Left lobe of liver (tissue), 2 donors: ENCODE results near the gene WASF2. TPM values are rescaled to one million over a fixed set of nuclear protein-coding genes. Genes with fewer than 3 reads are reported as not detected.

Experiments
- ATAC-seq: fragments of 200-7000 bp; cut with Tn5 transposase; one replicate; pipeline ENCODE4 v1.9.1; 2020; ENCODE audit warnings: mild to moderate bottlenecking, moderate library complexity
- DNase-seq: peaks from one replicate; pipeline ENCODE4 v3.0.0-alpha.2; 2020; ENCODE audit warnings: low spot score
- total RNA-seq: library from RNA; stranded (reverse); gene quantifications from one replicate; pipeline ENCODE4 v1.2.1, GENCODE V29; 2021
- donor health status: DM: no; HTN: no; CAD: no; lungs with moderate emphysema.
- donor health status: DM: no; HTN: yes; CAD: no.

WASF2 gene
- total RNA-seq, 1 donor from 2014 or later: 27.9 TPM

- ATAC-seq (no peak), DNase-seq (no peak)
Observed at GRCh38 chr1:27381969-27382762, 107.8 kb downstream of the WASF2 start.

DNA sequence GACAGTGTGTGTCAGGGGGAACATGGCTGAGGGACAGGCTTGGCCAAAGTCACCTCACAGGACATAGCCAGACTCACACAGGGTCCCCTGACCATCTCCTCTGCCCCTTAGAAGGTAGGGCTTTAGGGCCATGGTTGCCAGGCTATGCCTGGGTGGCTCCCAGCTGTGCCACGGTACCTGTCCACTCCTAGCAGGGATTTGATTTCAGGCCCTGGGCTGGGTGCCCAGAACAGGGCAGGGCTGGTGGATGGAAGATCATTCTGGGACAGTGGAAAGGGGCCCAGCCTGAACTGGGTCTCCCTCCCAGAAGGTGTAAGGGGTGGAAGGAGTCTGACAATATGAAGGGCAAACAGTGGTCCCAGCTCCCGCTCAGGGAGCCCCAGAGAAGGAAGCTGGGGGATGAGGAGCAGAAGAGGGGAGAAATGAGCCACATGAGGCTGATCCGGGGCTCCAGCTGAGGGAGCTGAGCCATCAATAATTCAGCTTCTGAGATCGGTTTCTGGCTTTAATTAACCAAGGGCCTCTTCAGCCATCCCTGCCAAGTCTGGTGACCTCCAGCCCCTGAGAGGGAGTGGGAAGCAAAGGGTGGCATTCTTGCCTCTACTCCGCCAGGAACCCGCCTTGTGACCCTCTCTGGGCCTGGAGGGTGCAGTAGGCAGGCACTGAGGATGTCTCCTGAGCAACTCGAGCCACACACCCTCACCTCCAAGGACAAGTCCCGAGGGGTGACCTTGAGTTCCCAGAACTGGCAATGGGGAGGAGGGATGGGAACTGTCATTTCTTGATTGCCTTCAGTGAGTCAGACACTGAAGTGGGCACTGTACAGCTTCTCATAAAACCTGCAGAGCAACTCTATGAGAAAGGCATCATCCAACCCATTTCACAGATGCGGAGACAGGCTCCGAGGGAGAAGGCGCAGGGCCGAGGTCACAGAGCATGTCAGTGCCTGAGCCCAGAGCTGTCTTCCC, 108.9 kb downstream of the WASF2 start:
- ATAC-seq (peak; percentile 48), DNase-seq (no peak)

DNA sequence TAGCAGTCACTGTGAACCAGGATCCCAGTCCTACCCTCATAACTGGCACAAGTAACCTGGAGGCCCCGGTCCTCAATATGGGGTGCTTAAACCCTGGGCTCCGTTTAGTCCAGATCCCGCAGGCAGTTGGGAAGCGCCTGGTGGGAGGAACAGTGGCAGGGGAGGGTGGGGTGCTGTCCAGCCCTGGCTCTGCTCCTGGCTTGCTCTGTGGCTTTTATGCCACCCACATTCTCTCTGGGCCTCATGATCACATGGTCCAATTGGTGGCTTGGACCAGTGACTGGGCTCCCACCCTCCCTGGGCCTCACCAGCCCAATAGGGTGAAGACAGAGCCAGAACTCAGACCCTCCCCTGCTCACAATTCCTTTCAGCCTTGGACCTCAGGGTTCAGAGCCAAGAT, 109.7 kb downstream of the WASF2 start:
- DNase-seq (no peak), ATAC-seq (no peak)

DNA sequence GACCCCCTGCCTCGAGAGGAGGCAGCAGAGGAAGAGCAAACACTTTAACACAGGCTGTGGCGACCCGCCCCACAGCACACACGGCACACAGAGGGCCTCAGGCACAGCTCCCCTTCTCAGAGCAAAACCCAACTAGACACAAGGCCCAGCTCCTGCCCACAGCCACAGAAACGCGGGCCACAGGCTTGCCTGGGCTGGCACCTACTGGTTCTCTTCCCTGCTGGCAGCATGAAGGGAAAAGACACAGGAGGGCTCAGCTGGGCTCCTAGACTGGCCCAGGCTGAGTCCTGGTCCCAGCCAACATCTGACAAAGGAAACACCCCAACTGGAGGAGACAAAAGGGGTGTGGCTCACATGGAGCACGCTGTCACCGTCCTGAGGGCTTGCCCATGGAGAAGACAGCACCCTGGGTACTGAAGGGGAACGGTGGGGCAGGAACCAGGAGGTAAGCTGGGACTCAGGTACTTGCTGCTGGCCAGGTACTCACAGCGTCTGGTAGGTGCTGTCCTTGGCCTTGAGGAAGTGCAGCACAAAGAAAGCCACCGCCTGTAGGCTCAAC, 110.3 kb downstream of the WASF2 start:
- DNase-seq: no peak
- no peak for ATAC-seq

GRCh38 chr1:27377760-27378495, 112.0 kb downstream of the WASF2 start:
- ATAC-seq (no peak), DNase-seq (no peak)

- DNase-seq (no peak), ATAC-seq (peak; percentile 54)
Observed at GRCh38 chr1:27374362-27375086, 115.4 kb downstream of the WASF2 start, which contains the start of gene FCN3. Gene FCN3, minus strand, starts transcription at chr1:27374824. Its CDS starts 6 bp downstream, at chr1:27374818.

GRCh38 chr1:27372808-27373690, 116.9 kb downstream of the WASF2 start:
- ATAC-seq (no peak), DNase-seq (no peak)

DNA sequence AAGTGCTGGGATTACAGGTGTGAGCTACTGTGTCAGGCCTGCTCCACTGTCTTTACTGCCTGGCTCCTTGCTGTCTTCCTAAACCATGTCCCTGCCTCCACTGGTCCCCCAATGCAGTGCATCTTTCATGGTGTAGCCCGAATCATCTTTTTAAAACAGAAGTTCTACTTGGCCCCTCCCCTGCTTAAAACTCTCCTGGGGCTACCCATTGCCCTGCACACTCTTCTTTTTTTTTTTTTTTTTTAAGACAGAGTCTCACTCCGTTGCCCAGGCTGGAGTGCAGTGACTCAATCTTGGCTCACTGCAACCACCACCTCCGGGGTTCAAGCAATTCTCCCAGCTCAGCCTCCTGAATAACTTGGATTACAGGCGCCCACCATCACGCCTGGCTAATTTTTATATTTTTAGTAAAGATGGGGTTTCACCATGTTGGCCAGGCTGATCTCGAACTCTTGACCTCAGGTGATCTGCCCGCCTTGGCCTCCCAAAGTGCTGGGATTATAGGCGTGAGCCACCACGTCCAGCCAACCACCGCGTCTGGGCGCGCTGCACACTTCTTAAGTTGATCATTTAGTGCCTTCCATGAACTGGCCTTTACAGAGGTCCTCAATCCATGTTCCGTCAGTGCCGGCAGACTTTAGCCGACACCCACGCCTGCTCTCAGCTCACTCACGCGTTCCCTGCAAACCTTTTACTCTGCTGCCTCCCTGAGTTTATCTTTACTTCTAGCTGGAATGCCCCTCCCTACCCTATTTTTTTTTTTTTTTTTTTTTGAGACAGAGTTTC, 117.8 kb downstream of the WASF2 start:
- DNase-seq: no peak
- no peak for ATAC-seq

GRCh38 chr1:27368869-27369582, 120.9 kb downstream of the WASF2 start:
- no peak for ATAC-seq
- no peak for DNase-seq

- no peak for DNase-seq
- ATAC-seq: no peak
Observed at GRCh38 chr1:27367160-27367650, 122.8 kb downstream of the WASF2 start.

DNA sequence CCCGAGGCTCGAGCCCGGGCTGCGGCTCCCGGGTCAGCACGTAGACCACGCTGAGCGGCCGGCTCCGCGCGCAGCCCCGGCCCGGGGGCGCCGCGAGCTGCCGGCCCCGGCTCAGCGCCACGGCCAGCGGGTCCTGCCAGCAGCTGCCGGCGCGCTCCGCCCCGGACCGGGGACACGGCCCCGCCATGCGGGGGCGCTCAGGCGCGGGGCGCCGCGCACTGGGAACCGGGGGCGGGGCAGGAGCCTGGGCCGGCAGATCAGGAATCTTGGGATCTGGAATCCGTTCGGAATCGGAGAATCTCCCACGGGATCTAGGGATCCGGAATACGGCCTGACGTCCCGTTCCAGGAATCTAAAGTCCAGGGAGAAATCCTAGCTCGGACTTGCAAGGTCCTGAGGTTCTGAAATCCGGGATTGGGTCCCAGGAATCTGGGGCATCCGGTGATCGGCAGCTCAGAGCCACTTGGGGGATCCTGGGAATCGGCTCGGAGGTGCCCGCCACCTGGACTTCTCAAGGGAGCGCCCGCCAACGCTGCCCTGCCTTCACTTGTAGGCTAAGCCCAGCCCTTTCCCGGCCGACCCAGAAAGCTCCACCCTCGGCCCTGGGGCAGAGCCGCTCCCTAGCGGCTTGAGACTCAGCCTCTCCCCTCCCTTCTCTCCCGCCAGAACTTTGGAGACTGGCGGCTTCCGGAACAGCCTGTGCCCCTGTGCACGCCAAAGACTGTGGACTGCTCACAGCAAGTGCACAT, 123.4 kb downstream of the WASF2 start, which contains the start of gene MAP3K6:
MAP3K6 (minus strand) TSS at position 551 of the 749 bp plus-strand sequence; CDS start at position 187, 364 bp downstream.
- ATAC-seq (peak; percentile 83), DNase-seq (peak; percentile 77)

- DNase-seq (peak; percentile 83), ATAC-seq (peak; percentile 58)
Observed at GRCh38 chr1:27366113-27366410, 123.9 kb downstream of the WASF2 start.

DNA sequence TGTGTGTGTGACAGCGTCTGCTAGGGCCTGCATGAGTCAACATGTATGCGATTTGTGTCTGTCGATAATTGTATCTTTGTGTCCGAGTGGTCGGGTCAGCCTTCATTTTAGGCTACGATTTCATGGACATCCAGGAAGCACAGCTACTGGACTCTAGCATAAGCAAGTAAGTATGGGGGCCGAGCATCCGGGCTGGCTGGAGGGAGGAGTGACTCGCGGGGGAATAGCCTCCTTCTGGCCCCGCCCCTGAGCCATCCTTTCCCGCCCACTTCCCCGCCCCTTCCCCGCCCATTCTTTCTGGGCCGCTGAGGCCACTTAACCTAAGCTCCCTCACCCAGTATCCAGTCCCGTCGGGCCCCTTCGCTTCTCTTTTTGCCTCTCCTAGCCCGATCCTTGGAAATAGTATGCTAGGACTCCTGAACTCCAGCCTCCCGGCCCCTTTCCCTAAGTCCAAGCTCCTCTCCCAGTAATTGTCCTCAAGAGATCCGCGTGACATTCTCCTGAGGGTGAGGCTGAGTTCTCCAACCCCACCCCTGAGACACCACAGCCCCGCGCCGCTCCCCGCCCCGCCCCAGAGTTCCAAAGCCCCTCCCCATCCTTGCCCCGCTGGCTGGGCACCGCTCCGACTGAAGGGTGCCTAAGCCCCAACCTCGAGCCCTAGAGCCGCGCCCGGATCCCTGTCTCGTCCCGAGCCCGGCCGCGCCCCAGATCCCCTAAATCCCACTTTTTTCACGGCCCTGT, 124.4 kb downstream of the WASF2 start:
- DNase-seq (peak; percentile 83), ATAC-seq (peak; percentile 78)

- DNase-seq: no peak
- ATAC-seq: no peak
Observed at GRCh38 chr1:27364696-27365371, 125.1 kb downstream of the WASF2 start.
